GM10248 (cell line): ENCODE data around the gene S100P.

Experiments used
- CTCF ChIA-PET: fragments of 300-600 bp; sonication (Branson Sonifier 250); formaldehyde crosslinking; extraction: SDS; loops from one replicate; lab custom pipeline; 2021; ENCODE audit warnings: antibody characterized with exemption; lab: Yijun Ruan, JAX
- POLR2A ChIA-PET: fragments of 350-650 bp; sonication (Branson Sonifier 250); formaldehyde crosslinking; extraction: SDS; loops from one replicate; lab custom pipeline; 2020; ENCODE audit warnings: antibody characterized with exemption; lab: Yijun Ruan, JAX
- DNase-seq: peaks from one replicate; pipeline ENCODE4 v3.0.0; 2012; ENCODE audit errors: extremely low spot score
- CTCF ChIP-seq: IDR thresholded peaks from 2 replicates; pipeline ENCODE4 v1.5.1; 2012; ENCODE audit warnings: mild to moderate bottlenecking, low read depth; ENCODE audit errors: extremely low read depth, missing control alignments, control extremely low read depth

Gene S100P

GRCh38 chr4:6689506-6689960 is 4.1 kb upstream of the S100P start:
- DNase-seq = no peak
- ChIA-PET CTCF (interaction anchor here (0.9 to 3.1 kb wide), 4 partner anchors 11 to 381 kb away, joined by 3 to 12 read pairs (median 3); a partner anchor contains a TSS), POLR2A (no interaction called here)
- no peak for TF ChIP-seq CTCF

GRCh38 chr4:6692379-6692778 is 1.3 kb upstream of the S100P start:
- DNase-seq = no peak
- POLR2A ChIA-PET = no interaction called here
- CTCF ChIA-PET = interaction anchor here (0.7 to 1.6 kb wide), 4 partner anchors 9 to 379 kb away, joined by 3 to 4 read pairs (median 4); no protein-coding TSS in a partner anchor
- no peak for TF ChIP-seq CTCF

- CTCF ChIA-PET = interaction anchor here (0.7 to 1.6 kb wide), 4 partner anchors 9 to 378 kb away, joined by 3 to 4 read pairs (median 4); no protein-coding TSS in a partner anchor
- TF ChIP-seq CTCF = no peak
- DNase-seq = no peak
- POLR2A ChIA-PET = no interaction called here
These were observed 872 bp upstream of the S100P start for GRCh38 chr4:6692806-6693205.

- POLR2A ChIA-PET = no interaction called here
- CTCF ChIA-PET = no interaction called here
- TF ChIP-seq CTCF = no peak
- no peak for DNase-seq
These were observed 661 bp downstream of the S100P start for GRCh38 chr4:6694177-6694901.

GRCh38 chr4:6695660-6696610 is 2.3 kb downstream of the S100P start:
- POLR2A ChIA-PET = no interaction called here
- CTCF ChIA-PET = interaction anchor here (0.8 to 1.4 kb wide), 4 partner anchors 8 to 278 kb away, joined by 3 to 4 read pairs (median 4); no protein-coding TSS in a partner anchor
- TF ChIP-seq CTCF = no peak
- DNase-seq = no peak

GRCh38 chr4:6696611-6697010 is 2.9 kb downstream of the S100P start:
- ChIA-PET CTCF (interaction anchor here (0.8 to 1.4 kb wide), 4 partner anchors 9 to 278 kb away, joined by 3 to 4 read pairs (median 4); no protein-coding TSS in a partner anchor), POLR2A (no interaction called here)
- TF ChIP-seq CTCF = no peak
- DNase-seq = no peak
